Occipital lobe (tissue), 2 donors: Measurements from ENCODE around the gene TRAF7. TPM values are rescaled to one million over a fixed set of nuclear protein-coding genes. Genes with fewer than 3 reads are reported as not detected.
"Not testable (repeated sequence)": the region's sequence is repeated elsewhere in the genome, so short reads cannot be mapped to it uniquely, and the experiment has no call there.

ENCODE experiments used
- DNase-seq: peaks from one replicate; lab custom pipeline; 2025; lab: John Stamatoyannopoulos, UW
- total RNA-seq: library from RNA; depleted of rRNA; stranded (reverse); fragments of >200 nt; gene quantifications from one replicate; pipeline ENCODE4 v1.2.3, GENCODE V29; 2014

Gene TRAF7
- total RNA-seq, 1 donor from 2014 or later, result 35.6 TPM

DNA sequence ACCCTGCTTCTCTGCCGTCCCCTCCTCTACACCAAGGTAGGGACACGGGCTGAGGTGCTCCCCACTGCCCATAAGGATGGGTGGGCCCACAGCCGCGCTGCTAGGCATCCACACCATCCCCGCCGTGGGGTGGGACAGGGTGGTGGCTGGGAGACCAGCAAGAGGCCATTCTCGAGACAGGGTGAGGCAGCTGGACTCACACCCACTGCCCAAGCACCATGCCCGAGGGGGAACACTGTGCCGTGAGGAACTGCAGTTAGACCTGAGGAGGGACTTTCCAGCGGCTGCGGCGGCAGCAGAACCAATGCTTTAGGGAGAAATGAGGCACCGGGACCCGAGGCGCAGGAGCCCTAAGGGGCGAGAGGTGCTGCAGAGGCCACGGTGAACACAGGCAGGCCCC is 33.2 kb upstream of the TRAF7 start:
- no peak for DNase-seq

DNA sequence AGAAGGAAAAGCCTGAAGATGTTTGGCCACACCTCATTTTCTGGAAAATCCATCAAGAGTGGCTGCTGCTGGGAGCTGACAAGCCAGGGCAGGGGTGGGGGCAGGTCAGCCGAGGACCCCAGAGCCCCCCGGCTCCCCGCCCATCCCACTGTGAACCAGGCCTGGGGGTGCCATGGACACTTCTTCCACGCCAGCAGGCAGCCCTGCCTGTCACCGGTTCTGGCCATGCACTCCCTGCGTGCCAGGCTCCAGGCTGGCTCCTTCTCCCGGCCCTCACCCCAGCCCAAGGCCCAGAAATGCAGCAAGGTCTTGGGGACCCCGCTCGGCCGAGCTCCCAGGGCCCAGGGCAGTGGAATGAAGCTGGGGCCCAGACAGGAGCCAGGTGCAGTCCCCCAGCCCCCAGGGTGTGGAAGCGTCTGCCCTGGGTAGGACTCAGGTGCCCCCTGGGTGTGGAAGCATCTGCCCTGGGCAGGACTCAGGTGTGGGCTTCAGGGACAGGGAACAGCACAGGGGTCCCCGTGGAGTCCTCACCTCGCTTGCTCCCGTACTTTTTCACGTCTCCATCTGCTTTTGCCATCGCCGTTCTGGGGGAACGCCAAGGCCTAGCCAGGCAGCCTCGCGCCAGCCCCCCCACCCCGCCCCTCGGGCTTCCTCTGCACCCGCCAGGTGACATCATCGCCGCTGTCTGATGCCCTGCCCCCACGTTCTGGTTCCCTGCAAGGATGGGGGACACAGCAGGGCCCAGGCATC is 32.5 kb upstream of the TRAF7 start:
- not testable (repeated sequence) for DNase-seq

GRCh38 chr16:2123706-2124376 is 31.7 kb upstream of the TRAF7 start:
- not testable (repeated sequence) for DNase-seq

- not testable (repeated sequence) for DNase-seq
These were observed 31.2 kb upstream of the TRAF7 start for GRCh38 chr16:2124377-2124693.

GRCh38 chr16:2124694-2125444 is 30.7 kb upstream of the TRAF7 start:
- DNase-seq, result peak; percentile 58

- not testable (repeated sequence) for DNase-seq
These were observed 30.0 kb upstream of the TRAF7 start for GRCh38 chr16:2125609-2126008.

DNA sequence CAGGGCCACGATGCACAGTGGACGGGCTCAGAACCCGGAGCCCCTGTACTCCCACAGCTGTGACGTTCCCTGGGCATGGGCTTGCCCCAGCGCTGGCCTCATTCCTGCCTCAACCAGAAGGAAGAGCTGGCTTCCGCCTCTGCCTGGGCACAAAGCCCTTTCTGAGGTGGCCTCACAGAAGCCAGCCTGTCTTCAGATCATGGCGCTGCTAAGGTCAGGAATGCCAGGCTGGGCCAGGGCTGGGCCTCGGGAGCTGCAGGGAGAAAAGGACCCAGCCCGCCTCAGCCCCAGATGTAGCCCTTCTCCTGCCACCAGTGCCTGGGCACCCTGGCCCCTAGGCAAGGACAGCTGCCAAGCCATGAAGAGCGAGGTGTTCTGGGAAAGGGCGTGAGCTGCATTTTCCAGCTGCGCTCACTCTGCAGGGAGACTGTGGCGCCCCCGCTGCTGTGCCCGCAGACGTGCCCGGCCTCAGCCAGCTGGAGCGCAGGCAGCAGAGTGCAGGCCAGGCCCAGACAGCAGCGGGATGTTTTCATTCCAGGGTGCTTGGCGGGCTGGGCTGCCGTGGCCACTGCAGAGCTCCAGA is 29.3 kb upstream of the TRAF7 start:
- DNase-seq, result peak; percentile 74

- not testable (repeated sequence) for DNase-seq
These were observed 28.5 kb upstream of the TRAF7 start for GRCh38 chr16:2126928-2127556.

DNA sequence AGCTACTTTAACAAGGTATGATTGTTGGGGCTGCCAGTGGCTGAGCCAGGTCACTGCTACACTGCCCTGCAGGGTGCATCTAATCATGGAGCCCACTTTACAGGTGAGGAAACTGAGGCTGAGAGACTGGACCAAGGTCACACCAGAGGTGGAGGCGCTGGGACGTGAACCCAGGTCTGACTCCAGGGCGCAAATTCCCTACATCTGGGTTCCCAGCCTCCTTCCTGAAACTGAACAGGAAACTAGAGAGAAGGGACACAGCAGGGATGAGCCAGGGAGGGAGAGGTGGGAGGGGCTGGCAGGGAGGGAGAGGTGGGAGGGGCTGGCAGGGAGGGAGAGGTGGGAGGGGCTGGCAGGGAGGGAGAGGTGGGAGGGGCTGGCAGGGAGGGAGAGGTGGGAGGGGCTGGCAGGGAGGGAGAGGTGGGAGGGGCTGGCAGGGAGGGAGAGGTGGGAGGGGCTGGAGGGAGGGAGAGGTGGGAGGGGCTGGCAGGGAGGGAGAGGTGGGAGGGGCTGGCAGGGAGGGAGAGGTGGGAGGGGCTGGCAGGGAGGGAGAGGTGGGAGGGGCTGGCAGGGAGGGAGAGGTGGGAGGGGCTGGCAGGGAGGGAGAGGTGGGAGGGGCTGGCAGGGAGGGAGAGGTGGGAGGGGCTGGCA is 27.8 kb upstream of the TRAF7 start:
- not testable (repeated sequence) for DNase-seq

DNA sequence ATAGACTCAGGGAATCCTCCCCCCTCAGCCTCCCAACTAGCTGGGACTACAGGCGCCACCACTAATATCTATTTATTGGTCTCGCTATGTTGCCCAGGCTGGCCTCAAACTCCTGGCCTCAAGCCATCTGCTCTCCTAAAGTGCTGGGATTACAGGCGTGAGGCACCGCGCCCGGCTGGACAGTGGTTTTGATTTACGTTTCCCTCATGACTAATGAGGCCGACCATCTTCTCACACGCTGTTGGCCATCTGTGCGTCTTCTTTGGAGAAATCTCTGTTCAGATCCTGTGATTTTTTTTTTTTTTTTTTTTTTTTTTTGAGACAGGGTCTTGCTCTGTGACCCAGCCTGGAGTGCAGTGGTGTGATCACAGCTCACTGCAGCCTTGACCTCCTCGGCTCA is 26.3 kb upstream of the TRAF7 start:
- not testable (repeated sequence) for DNase-seq

DNA sequence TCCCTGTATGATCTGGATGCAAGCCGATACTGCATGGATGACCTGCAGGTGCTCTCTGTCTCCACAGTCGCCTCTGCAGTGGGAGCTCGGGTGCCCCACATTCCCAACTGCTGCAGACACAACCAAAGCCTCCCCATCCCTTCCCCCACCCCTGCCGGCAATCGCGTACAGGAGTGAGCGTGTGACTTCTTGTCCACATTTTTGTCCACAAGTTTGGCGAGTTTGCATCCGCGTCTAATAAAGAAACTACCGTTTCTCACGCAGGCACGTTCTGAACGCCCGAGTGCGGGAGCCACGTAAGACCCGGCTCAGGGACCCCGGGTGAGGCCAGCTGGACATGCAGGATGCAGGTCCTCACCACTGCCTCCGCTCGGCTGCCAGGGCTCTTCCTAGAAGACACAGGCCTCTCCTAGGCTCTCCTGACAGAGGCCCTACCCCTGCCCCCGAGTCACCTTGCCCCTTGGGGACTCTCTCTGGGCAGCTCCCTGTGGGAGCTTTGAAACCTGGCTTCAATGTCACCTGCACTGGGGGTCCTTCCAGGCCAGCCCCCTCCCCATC is 25.6 kb upstream of the TRAF7 start:
- not testable (repeated sequence) for DNase-seq

DNA sequence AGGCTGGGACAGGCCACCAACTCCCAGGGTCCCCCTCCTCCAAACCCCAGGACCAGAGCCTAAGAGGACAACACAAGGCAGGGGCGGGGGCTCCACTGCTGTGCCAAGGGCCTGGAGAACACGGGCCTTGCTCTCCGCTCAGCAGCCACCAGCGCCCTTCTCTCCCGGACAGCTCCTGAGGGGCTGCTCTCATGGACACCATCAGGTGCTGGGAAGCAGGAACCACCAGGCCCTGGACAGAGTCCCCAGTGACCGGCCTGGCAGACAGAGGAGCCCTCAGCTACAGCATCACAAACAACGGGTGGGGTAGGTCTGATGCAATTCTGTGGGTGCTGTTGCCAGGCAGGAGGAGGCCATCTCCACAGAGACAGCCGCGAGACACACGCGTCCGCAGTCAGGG is 21.8 kb upstream of the TRAF7 start:
- not testable (repeated sequence) for DNase-seq

DNA sequence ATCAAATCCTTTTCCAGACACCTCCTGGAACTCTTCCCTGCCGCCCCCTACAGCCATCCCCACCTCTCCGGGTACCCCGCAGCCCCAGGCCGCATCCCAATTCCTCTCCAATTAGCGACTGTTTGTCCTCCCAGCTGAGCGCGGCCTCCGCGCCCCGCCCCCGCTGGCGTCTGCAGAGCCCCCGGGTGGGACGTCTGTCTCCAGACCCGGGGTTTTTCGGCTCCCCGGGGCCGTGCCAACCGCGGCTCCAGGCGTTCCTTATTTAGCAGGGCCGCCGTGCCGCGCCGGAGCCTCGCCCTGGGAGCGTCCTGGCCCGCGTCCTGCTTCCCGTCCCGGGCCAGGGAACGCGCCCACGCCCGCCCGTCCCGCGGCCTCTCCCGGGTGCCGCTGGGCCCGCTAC is 20.5 kb upstream of the TRAF7 start:
- DNase-seq, result not testable (repeated sequence)

GRCh38 chr16:2135770-2136490 is 19.7 kb upstream of the TRAF7 start, which contains the start of gene PKD1:
TSS of gene PKD1 (minus strand) at chr16:2135898. CDS start at chr16:2135689, 209 bp downstream.
- DNase-seq, result peak; percentile 83

DNA sequence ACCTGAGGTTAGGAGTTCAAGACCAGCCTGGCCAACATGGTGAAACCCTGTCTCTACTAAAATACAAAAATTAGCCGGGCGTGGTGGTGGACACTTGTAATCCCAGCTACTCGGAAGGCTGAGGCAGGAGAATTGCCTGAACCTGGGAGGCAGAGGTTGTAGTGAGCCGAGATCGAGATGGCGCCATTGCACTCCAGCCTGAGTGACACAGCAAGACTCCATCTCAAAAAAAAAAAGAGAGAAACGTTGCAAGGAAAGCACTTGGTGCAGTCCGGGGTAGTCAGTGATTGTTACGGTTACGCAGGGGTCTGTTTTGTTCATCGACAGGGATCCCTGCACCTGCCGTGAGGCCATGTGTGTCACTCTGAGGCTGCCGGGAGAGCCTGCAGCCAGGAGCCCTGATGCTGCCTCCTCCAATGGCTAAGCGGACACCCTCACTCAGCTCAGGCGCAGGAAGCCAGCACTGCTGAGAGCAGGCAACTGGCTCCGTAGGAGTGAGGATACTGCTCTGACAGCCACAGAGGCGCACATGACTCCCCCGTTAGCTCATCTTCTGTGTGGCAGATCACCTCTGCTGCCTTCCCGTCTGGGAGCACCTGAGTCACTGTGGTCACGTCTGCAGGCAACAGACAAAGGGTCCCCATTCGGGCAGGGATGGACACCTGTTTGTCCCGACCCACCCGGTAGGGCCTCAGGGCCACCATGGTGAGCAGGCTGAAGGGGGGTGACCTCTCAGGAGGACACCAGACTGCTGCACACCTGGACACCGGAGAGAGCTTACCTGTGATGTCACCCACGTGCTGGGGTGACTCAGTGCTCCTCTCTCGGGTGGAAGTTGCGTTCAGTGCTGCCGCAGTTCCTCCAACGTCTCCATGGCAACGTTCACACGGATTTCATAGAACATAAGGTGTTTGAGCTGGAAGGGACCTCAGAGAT is 12.4 kb upstream of the TRAF7 start:
- DNase-seq, result peak; percentile 67

GRCh38 chr16:2143878-2144485 is 11.6 kb upstream of the TRAF7 start:
- no peak for DNase-seq

DNA sequence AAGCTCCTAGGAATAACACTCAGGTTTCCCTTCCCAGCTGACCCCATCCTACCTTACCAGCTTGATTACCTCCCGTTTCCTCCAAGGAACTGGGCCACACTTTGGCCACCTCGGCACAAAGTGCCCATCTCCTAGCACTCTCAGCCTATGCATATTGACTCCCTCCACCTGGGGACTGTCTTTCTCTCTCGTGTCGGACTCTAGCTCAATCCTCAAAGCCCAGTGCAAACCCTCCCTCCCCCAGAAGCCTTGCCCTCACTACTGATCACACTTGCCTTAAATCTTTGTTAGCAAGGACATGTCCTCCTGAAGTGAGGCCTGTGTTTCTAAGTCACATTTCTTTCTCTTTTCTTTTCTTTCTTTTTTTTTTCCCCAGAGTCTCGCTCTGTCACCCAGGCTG is 9.7 kb upstream of the TRAF7 start:
- DNase-seq, result no peak

GRCh38 chr16:2147378-2147777 is 8.2 kb upstream of the TRAF7 start:
- DNase-seq, result no peak
